Gastrocnemius medialis (tissue), 4 donors: ENCODE measurements around the gene SBF1.

ENCODE experiments used
- CTCF ChIP-seq, 5 experiments: fragments of 450-650 bp in 3 of 5; fragments of 200-600 bp in 2 of 5; sonication (generic) in 2 of 5; IDR thresholded peaks in 4 of 5; conservative IDR thresholded peaks in 1 of 5; 1 replicate in 4 of 5; 2 replicates in 1 of 5; pipeline ENCODE4 v1.5.1; 2016 to 2019; ENCODE audit warnings: antibody characterized with exemption in 5 of 5, mild to moderate bottlenecking in 3 of 5, moderate library complexity in 3 of 5
- POLR2A ChIP-seq, 2 donors: fragments of 450-650 bp; IDR thresholded peaks; one replicate each; pipeline ENCODE4 v1.6.1; 2017; ENCODE audit warnings: antibody characterized with exemption in 2 of 2, mild to moderate bottlenecking in 2 of 2, moderate library complexity in 2 of 2

GRCh38 chr22:50432131-50432876 lies 42.5 kb downstream of the SBF1 start:
- TF ChIP-seq CTCF (IDR thresholded peaks at IDR 0.05 in 4 of 5, conservative IDR thresholded peaks at IDR 0.05 in 1 of 5) (no peak), POLR2A (IDR thresholded peaks at IDR 0.05) (no peak)
